HG03565 (cell line): ENCODE results near the gene DYNLT4.
"Not testable (repeated sequence)": the region's sequence is repeated elsewhere in the genome, so short reads cannot be mapped to it uniquely, and the experiment has no call there.

Experiments used
- ATAC-seq: cut with Tn5 transposase; IDR thresholded peaks from one replicate; pipeline ENCODE4 v1.9.1; 2021; ENCODE audit warnings: mild to moderate bottlenecking, moderate library complexity; ENCODE audit not compliant: unreplicated experiment

The DYNLT4 gene

GRCh38 chr1:44829506-44830384 is 22.6 kb upstream of the DYNLT4 start:
- no peak for ATAC-seq

GRCh38 chr1:44828841-44829440 is 21.8 kb upstream of the DYNLT4 start:
- no peak for ATAC-seq

GRCh38 chr1:44828003-44828651 is 21.0 kb upstream of the DYNLT4 start:
- ATAC-seq, result no peak

GRCh38 chr1:44827197-44828002 is 20.2 kb upstream of the DYNLT4 start:
- ATAC-seq, result no peak

GRCh38 chr1:44826375-44827196 is 19.4 kb upstream of the DYNLT4 start:
- no peak for ATAC-seq

GRCh38 chr1:44824392-44824791 is 17.2 kb upstream of the DYNLT4 start:
- not testable (repeated sequence) for ATAC-seq

- ATAC-seq, result no peak
Measured at GRCh38 chr1:44822981-44823451, 15.9 kb upstream of the DYNLT4 start.

- no peak for ATAC-seq
Measured at GRCh38 chr1:44822131-44822701, 15.1 kb upstream of the DYNLT4 start.

- no peak for ATAC-seq
Measured at GRCh38 chr1:44821240-44821715, 14.1 kb upstream of the DYNLT4 start.

- no peak for ATAC-seq
Measured at GRCh38 chr1:44820328-44821239, 13.4 kb upstream of the DYNLT4 start.

GRCh38 chr1:44819608-44820327 is 12.6 kb upstream of the DYNLT4 start:
- ATAC-seq, result peak; percentile 64

- no peak for ATAC-seq
Measured at GRCh38 chr1:44819196-44819607, 12.1 kb upstream of the DYNLT4 start.

GRCh38 chr1:44817771-44818495 is 10.8 kb upstream of the DYNLT4 start:
- ATAC-seq, result no peak

GRCh38 chr1:44817307-44817706 is 10.2 kb upstream of the DYNLT4 start:
- no peak for ATAC-seq

- not testable (repeated sequence) for ATAC-seq
Measured at GRCh38 chr1:44815926-44816325, 8.8 kb upstream of the DYNLT4 start.

GRCh38 chr1:44812822-44813543 is 5.8 kb upstream of the DYNLT4 start:
- ATAC-seq, result no peak
